Activated CD4-positive, alpha-beta T cell treated with anti-CD3 and anti-CD28 coated beads for 36 hours (primary cell): ENCODE measurements around the gene FRMPD2. TPM values are rescaled to one million over a fixed set of nuclear protein-coding genes. Genes with fewer than 3 reads are reported as not detected.
A peak's percentile ranks its signal among the peaks of the same experiment; 100 is the strongest.
"Not testable (repeated sequence)": the region's sequence is repeated elsewhere in the genome, so short reads cannot be mapped to it uniquely, and the experiment has no call there.

Experiments used
- ATAC-seq: fragments of 200-7000 bp; cut with Tn5 transposase; one replicate; pipeline ENCODE4 v1.10.0; 2021; ENCODE audit warnings: mild to moderate bottlenecking, moderate library complexity
- CTCF ChIA-PET: fragments of 350-600 bp; sonication (Branson Sonifier 250); formaldehyde crosslinking; loops from one replicate; lab custom pipeline; 2021; ENCODE audit warnings: antibody characterized with exemption; lab: Charles Lee
- POLR2A ChIA-PET: fragments of 350-600 bp; sonication (Branson Sonifier 250); formaldehyde crosslinking; loops from one replicate; lab custom pipeline; 2021; ENCODE audit warnings: antibody characterized with exemption, inconsistent platforms; lab: Charles Lee
- DNase-seq: peaks from one replicate; pipeline ENCODE4 v3.0.0-alpha.2; 2020
- H3K27ac Mint-ChIP-seq: one replicate; pipeline ENCODE4 v1.8.0; 2021; ENCODE audit warnings: mixed read lengths
- H3K27me3 Mint-ChIP-seq: one replicate; pipeline ENCODE4 v1.8.0; 2021; ENCODE audit warnings: mixed read lengths
- H3K36me3 Mint-ChIP-seq: one replicate; pipeline ENCODE4 v1.8.0; 2021; ENCODE audit warnings: low read depth, mixed read lengths
- H3K4me1 Mint-ChIP-seq: one replicate; pipeline ENCODE4 v1.8.0; 2021; ENCODE audit warnings: mixed read lengths
- H3K4me3 Mint-ChIP-seq: one replicate; pipeline ENCODE4 v1.8.0; 2021; ENCODE audit warnings: mild to moderate bottlenecking, moderate library complexity, mixed read lengths
- H3K9me3 Mint-ChIP-seq: one replicate; pipeline ENCODE4 v1.8.0; 2021; ENCODE audit warnings: low read depth, mixed read lengths
- intact Hi-C, 2 experiments: fragments of 100-400 bp; cut with DNase I in 1 of 2; cut with micrococcal nuclease in 1 of 2; formaldehyde crosslinking; loops; one replicate each; pipeline versions ENCODE4 v1.14.2 to v1.15.1; 2022 to 2024; cut with DNase I, micrococcal nuclease
- total RNA-seq, 2 experiments: library from RNA; stranded (reverse); gene quantifications; one replicate each; pipeline ENCODE4 v1.2.3, GENCODE V29; 2021

FRMPD2 gene
- total RNA-seq, 2 experiments from 2014 or later: not detected

- ATAC-seq (no peak), DNase-seq (no peak)
- ChIA-PET POLR2A (no interaction called here), CTCF (no interaction called here)
- H3K27ac Mint-ChIP-seq: no peak overlapping the region
- H3K36me3 Mint-ChIP-seq: no peaks in the 10 kb centered on the region
- intact Hi-C loops: no loop called here
- no peaks in the 10 kb centered on the region for H3K27me3 Mint-ChIP-seq
- no peaks in the 10 kb centered on the region for H3K4me1 Mint-ChIP-seq
- H3K4me3 Mint-ChIP-seq: no peak overlapping the region
- H3K9me3 Mint-ChIP-seq: no peaks in the 10 kb centered on the region
These were observed 80.9 kb downstream of the FRMPD2 start for GRCh38 chr10:48193556-48193955.

GRCh38 chr10:48192881-48193450 is 81.5 kb downstream of the FRMPD2 start:
- no peaks in the 10 kb centered on the region for H3K9me3 Mint-ChIP-seq
- H3K27ac Mint-ChIP-seq: no peak overlapping the region
- H3K27me3 Mint-ChIP-seq: no peaks in the 10 kb centered on the region
- ChIA-PET CTCF (no interaction called here), POLR2A (no interaction called here)
- ATAC-seq: no peak
- intact Hi-C loops: no loop called here
- H3K4me3 Mint-ChIP-seq: no peak overlapping the region
- DNase-seq: no peak
- no peaks in the 10 kb centered on the region for H3K36me3 Mint-ChIP-seq
- H3K4me1 Mint-ChIP-seq: no peaks in the 10 kb centered on the region

GRCh38 chr10:48187713-48188485 is 86.6 kb downstream of the FRMPD2 start:
- Mint-ChIP-seq H3K9me3 (no peaks in the 10 kb centered on the region), H3K27me3 (no peaks in the 10 kb centered on the region), H3K27ac (no peak overlapping the region), H3K4me1 (no peaks in the 10 kb centered on the region), H3K4me3 (no peak overlapping the region), H3K36me3 (no peaks in the 10 kb centered on the region)
- no peak for DNase-seq
- CTCF ChIA-PET: no interaction called here
- ATAC-seq: no peak
- POLR2A ChIA-PET: no interaction called here
- intact Hi-C loops: no loop called here

DNA sequence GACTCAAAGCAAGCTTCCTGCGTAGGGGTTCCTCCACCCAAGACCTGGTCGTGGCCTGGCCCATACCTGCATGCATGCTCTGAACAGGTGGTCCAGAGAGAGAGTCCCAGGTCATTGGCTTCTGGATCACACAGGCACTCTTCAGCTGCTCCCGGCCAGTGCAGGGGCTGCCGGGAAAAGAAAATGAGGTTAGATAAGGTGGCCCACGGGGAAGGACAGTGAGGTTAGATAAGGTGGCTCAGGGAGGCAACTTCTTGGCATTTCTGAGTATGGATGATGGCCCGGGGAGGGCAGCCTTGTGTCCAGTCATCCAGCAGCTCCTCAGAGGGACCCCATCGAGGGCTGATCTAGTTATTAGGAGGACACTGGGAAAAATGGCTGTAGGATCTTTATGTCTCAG is 87.4 kb downstream of the FRMPD2 start:
- no peak for DNase-seq
- intact Hi-C loops: no loop called here
- H3K27ac Mint-ChIP-seq: no peak overlapping the region
- no peaks in the 10 kb centered on the region for H3K36me3 Mint-ChIP-seq
- no peak for ATAC-seq
- no peak overlapping the region for H3K4me3 Mint-ChIP-seq
- H3K27me3 Mint-ChIP-seq: no peaks in the 10 kb centered on the region
- no peaks in the 10 kb centered on the region for H3K4me1 Mint-ChIP-seq
- no peaks in the 10 kb centered on the region for H3K9me3 Mint-ChIP-seq
- CTCF ChIA-PET: no interaction called here
- POLR2A ChIA-PET: no interaction called here

DNA sequence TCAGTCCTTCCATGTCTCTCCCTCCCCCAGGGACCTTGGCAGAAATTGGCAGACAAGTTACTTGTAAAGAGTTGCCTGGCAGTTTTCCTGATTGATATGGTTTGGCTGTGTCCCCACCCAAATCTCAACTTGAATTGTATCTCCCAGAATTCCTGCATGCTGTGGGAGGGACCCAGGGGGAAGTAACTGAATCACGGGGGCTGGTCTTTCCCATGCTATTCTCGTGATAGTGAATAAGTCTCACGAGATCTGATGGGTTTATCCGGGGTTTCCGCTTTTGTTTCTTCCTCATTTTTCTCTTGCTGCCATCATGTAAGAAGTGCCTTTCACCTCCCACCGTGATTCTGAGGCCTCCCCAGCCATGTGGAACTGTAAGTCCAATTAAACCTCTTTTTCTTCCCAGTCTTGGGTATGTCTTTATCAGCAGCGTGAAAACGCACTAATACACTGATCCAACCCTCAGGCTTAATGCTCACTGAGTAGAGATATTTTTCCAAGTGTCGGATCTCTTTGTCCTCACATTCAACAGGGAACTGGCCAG is 88.2 kb downstream of the FRMPD2 start:
- H3K4me1 Mint-ChIP-seq, POLR2A ChIA-PET, H3K27ac Mint-ChIP-seq, H3K4me3 Mint-ChIP-seq, intact Hi-C loops, H3K36me3 Mint-ChIP-seq, CTCF ChIA-PET, H3K27me3 Mint-ChIP-seq, ATAC-seq, DNase-seq, H3K9me3 Mint-ChIP-seq: not testable (repeated sequence)

DNA sequence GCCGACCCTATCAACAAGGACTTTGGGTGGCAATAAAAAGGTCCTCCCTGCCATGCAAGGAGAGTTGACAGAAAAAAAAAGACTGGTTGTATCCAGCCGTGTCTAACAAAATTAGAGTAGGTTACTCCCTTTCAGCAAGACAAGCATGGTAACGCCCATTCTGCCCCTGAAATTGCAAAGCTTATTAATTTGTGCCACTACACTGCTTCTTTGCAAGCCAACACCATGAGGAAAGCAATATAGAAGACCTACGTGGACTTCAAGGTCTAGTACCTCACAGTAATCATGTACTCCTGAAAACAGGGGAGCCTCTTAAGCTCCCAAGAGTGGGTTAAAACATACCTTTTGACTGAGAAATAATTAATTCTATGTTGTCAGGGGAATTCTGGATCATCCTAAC is 90.3 kb downstream of the FRMPD2 start:
- Mint-ChIP-seq H3K27me3 (no peaks in the 10 kb centered on the region), H3K4me3 (no peak overlapping the region), H3K4me1 (no peaks in the 10 kb centered on the region), H3K27ac (no peak overlapping the region), H3K9me3 (no peaks in the 10 kb centered on the region), H3K36me3 (no peaks in the 10 kb centered on the region)
- CTCF ChIA-PET: no interaction called here
- POLR2A ChIA-PET: no interaction called here
- DNase-seq (no peak), ATAC-seq (no peak)
- intact Hi-C loops: no loop called here

GRCh38 chr10:48172715-48173114 is 101.8 kb downstream of the FRMPD2 start:
- H3K27me3 Mint-ChIP-seq, H3K36me3 Mint-ChIP-seq, intact Hi-C loops, POLR2A ChIA-PET, CTCF ChIA-PET, ATAC-seq, H3K4me1 Mint-ChIP-seq, H3K4me3 Mint-ChIP-seq, H3K9me3 Mint-ChIP-seq, DNase-seq, H3K27ac Mint-ChIP-seq: not testable (repeated sequence)

- H3K36me3 Mint-ChIP-seq, CTCF ChIA-PET, ATAC-seq, POLR2A ChIA-PET, intact Hi-C loops, H3K27ac Mint-ChIP-seq, H3K27me3 Mint-ChIP-seq, H3K9me3 Mint-ChIP-seq, H3K4me1 Mint-ChIP-seq, H3K4me3 Mint-ChIP-seq: not testable (repeated sequence)
- peak; percentile 15 for DNase-seq
These were observed 113.8 kb downstream of the FRMPD2 start for GRCh38 chr10:48160670-48161069.

DNA sequence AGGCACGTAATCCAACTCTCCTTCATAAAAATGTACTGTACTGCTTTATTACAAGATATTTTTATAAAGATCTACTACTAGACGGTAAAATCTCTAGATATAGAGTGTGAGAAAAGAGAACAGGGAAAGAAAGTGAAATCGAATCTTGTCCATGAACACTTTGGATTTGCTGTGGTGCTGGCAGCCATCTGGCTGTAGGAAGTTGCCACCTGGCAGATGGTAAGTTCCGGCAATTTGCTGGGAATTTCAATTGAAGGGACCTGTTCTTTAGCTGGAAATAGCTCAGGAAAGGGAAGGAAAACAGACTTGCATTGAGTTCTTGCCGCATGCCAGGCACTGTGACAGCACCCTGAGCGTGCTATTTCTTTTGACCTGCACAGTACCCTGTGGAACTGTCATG is 114.3 kb downstream of the FRMPD2 start:
- H3K4me1 Mint-ChIP-seq, POLR2A ChIA-PET, H3K27me3 Mint-ChIP-seq, ATAC-seq, H3K9me3 Mint-ChIP-seq, DNase-seq, H3K36me3 Mint-ChIP-seq, H3K27ac Mint-ChIP-seq, CTCF ChIA-PET, H3K4me3 Mint-ChIP-seq, intact Hi-C loops: not testable (repeated sequence)

- CTCF ChIA-PET, H3K27me3 Mint-ChIP-seq, H3K9me3 Mint-ChIP-seq, H3K4me3 Mint-ChIP-seq, H3K36me3 Mint-ChIP-seq, intact Hi-C loops, H3K4me1 Mint-ChIP-seq, H3K27ac Mint-ChIP-seq, POLR2A ChIA-PET, DNase-seq, ATAC-seq: not testable (repeated sequence)
These were observed 120.0 kb downstream of the FRMPD2 start for GRCh38 chr10:48154211-48155140.

DNA sequence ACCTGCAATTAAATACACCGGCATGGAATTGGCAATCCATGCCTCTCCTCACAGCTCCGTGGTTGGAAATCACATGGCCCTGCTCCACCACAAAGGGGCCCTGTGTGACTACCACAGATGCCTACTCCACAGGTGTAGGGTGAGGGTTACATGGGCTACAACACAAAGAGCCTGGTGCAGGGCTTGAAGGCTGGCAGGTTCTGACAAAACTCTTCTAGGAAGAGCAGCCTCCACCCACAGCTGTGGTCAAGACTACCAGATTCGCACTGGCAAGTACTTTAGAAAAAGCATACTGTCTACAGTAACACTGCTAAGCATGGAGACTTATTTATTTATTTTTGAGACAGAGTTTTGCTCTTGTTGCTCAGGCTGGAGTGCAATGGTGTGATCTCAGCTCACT is 126.9 kb downstream of the FRMPD2 start:
- H3K4me1 Mint-ChIP-seq, POLR2A ChIA-PET, DNase-seq, intact Hi-C loops, H3K27ac Mint-ChIP-seq, H3K9me3 Mint-ChIP-seq, CTCF ChIA-PET, H3K27me3 Mint-ChIP-seq, H3K4me3 Mint-ChIP-seq, H3K36me3 Mint-ChIP-seq: not testable (repeated sequence)
- peak; percentile 23 for ATAC-seq
